H1 (cell line): ENCODE results near the gene AAK1. TPM values are rescaled to one million over a fixed set of nuclear protein-coding genes. Genes with fewer than 3 reads are reported as not detected.

ENCODE experiments used
- CBX5 ChIP-seq: fragments of 300-800, 300-1000 bp; sonication (generic); IDR thresholded peaks from 2 replicates; pipeline ENCODE4 v1.7.1; 2016; ENCODE audit warnings: antibody characterized with exemption, low read length, low read depth
- MAFK ChIP-seq: IDR thresholded peaks from 2 replicates; pipeline ENCODE4 v1.6.1; 2012; ENCODE audit warnings: low read depth, mild to moderate bottlenecking, improper control_type of control experiment, low read length
- SP1 ChIP-seq: IDR thresholded peaks from 2 replicates; pipeline ENCODE4 v1.6.1; 2011; ENCODE audit warnings: low read depth, low read length
- polyA plus RNA-seq, 7 experiments: library from polyadenylated mRNA; depleted of rRNA in 3 of 7; stranded (reverse) in 5 of 7; unstranded in 2 of 7; fragments of >200 nt in 5 of 7; fragments of 200-250 nt in 2 of 7; gene quantifications; 1 replicate in 5 of 7; 2 replicates in 1 of 7; 4 replicates in 1 of 7; pipeline versions ENCODE4 v1.2.1 to v1.2.3, GENCODE V29; 2011 to 2013; ENCODE audit warnings: missing spikeins in 2 of 7, mixed read lengths in 2 of 7
- total RNA-seq: library from RNA; stranded (reverse); fragmentation: NEBNext Ultra II Directional; extraction: Animal tissue kit (Norgen Biotek cat#: 25700); gene quantifications from 2 replicates; pipeline ENCODE4 v1.2.1, GENCODE V29; 2021

The AAK1 gene
- total and polyA plus RNA-seq, 2 of the 8 experiments (the other 6 are each of a cell fraction or from before 2014, with no cell fraction given), result 10.0 to 40.5 TPM

DNA sequence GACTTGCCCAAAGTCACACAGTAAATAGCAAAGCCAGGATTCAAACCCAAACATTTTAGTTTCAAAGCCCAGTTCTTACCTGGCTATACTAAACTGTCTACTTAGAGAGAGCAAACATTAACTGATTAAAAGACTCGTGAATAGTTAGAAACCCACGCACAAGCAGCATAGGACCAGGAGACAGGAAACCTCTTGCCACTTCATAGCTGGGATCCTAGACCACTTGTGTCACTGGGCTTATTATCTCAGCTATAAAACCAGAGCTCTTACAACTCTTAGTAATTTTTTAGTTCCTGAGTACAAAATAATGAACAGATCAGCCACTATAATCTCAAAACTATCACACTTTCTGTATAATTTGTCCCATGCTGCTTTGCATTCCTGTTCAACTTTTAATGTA, 2.4 kb upstream of the AAK1 start (continued):
- TF ChIP-seq CBX5 (no peak), SP1 (no peak), MAFK (no peak)
- TF ChIP-seq, all 59 proteins: peak for 0
